Mucosa of rectum (tissue), 2 donors: ENCODE results near the gene MAZ.
"Not testable (repeated sequence)": the region's sequence is repeated elsewhere in the genome, so short reads cannot be mapped to it uniquely, and the experiment has no call there.

Experiments used
- H3K27ac ChIP-seq, 2 donors: one replicate each; pipeline ENCODE4 v1.7.0; 2013; ENCODE audit warnings: inconsistent platforms in 2 of 2, low read depth in 2 of 2, low read length in 2 of 2
- H3K27me3 ChIP-seq, 2 donors: one replicate each; pipeline ENCODE4 v1.7.0; 2013; ENCODE audit warnings: low read length in 2 of 2; ENCODE audit not compliant: control insufficient read depth in 2 of 2, insufficient read depth in 2 of 2
- H3K36me3 ChIP-seq, 2 donors: one replicate each; pipeline ENCODE4 v1.7.0; 2013; ENCODE audit warnings: low read length in 2 of 2; ENCODE audit not compliant: control insufficient read depth in 2 of 2, insufficient read depth in 2 of 2
- H3K4me1 ChIP-seq, 2 donors: one replicate each; pipeline ENCODE4 v1.7.0; 2013; ENCODE audit warnings: low read length in 2 of 2, mild to moderate bottlenecking in 1 of 2; ENCODE audit not compliant: control insufficient read depth in 2 of 2, insufficient read depth in 2 of 2
- H3K4me3 ChIP-seq, 2 donors: one replicate each; pipeline ENCODE4 v1.7.0; 2013; ENCODE audit warnings: low read length in 2 of 2
- H3K9ac ChIP-seq, 2 donors: one replicate each; pipeline ENCODE4 v1.7.0; 2013; ENCODE audit warnings: low read length in 2 of 2, low read depth in 1 of 2, mild to moderate bottlenecking in 1 of 2
- H3K9me3 ChIP-seq, 2 donors: one replicate each; pipeline ENCODE4 v1.7.0; 2013; ENCODE audit warnings: low read length in 2 of 2; ENCODE audit not compliant: control insufficient read depth in 2 of 2
- donor health status: healthy.
- donor health status: Normal muscosa, but diverticular disease.

MAZ gene

GRCh38 chr16:29767062-29767461 is 39.3 kb upstream of the MAZ start:
- H3K36me3 ChIP-seq, result no peaks in the 10 kb centered on the region
- H3K4me3 ChIP-seq, result no peak overlapping the region
- no peaks in the 10 kb centered on the region for H3K9me3 ChIP-seq
- no peaks in the 10 kb centered on the region for H3K27me3 ChIP-seq
- peaks cover 12 to 23% of the 10 kb centered on the region in 2 donors for H3K4me1 ChIP-seq
- H3K27ac ChIP-seq, result no peak overlapping the region
- H3K9ac ChIP-seq, result no peak overlapping the region

- no peaks in the 10 kb centered on the region for H3K36me3 ChIP-seq
- H3K27me3 ChIP-seq, result no peaks in the 10 kb centered on the region
- H3K27ac ChIP-seq, result no peak overlapping the region
- H3K4me3 ChIP-seq, result no peak overlapping the region
- no peak overlapping the region for H3K9ac ChIP-seq
- no peaks in the 10 kb centered on the region for H3K9me3 ChIP-seq
- peaks cover 11 to 21% of the 10 kb centered on the region in 2 donors for H3K4me1 ChIP-seq
Measured at GRCh38 chr16:29769507-29769906, 36.8 kb upstream of the MAZ start.

- H3K27ac ChIP-seq, result peak overlapping the region in 1 of 2 donors; percentile 52
- no peak overlapping the region for H3K4me3 ChIP-seq
- no peaks in the 10 kb centered on the region for H3K27me3 ChIP-seq
- no peaks in the 10 kb centered on the region for H3K9me3 ChIP-seq
- H3K36me3 ChIP-seq, result no peaks in the 10 kb centered on the region
- peaks cover 5 to 15% of the 10 kb centered on the region in 2 donors for H3K4me1 ChIP-seq
- H3K9ac ChIP-seq, result no peak overlapping the region
Measured at GRCh38 chr16:29770250-29770929, 35.9 kb upstream of the MAZ start.

DNA sequence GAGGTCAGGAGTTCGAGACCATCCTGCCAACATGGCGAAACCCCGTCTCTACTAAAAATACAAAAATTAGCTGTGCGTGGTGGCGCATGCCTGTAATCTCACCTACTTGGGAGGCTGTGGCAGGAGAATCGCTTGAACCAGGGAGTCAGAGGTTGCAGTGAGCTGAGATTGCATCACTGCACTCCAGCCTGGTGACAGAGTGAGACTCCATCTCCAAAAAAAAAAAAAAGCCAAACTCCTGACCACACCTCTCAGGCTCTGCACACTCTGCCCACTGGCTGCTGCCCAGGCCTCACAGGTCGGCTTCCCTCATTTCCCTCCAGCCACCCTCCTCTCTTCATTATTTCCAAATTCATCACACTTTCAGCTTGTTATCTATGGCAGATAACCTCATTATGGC is 34.0 kb upstream of the MAZ start:
- not testable (repeated sequence) for H3K9me3 ChIP-seq, H3K4me1 ChIP-seq, H3K9ac ChIP-seq, H3K27me3 ChIP-seq, H3K27ac ChIP-seq, H3K36me3 ChIP-seq, H3K4me3 ChIP-seq

DNA sequence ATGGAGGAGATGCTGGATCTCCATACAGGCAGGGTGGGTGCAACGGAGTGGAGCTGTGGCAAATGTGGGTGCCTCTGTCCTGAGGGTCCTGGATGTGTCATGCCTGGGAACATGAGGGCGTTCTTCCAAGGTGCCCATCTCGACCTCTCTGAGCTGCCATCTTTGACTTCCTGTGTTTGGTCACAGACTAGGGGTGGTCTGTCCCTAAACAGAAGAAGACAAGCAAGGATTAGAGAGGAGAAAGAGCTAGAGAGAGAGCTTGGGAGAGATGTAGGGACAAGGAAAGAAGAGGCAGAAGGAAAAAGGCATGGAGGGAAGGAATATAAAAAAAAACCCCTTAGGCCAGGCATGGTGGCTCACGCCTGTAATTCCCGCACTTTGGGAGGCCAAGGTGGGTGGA is 31.6 kb upstream of the MAZ start:
- Histone ChIP-seq H3K4me3 (no peak overlapping the region), H3K9me3 (no peaks in the 10 kb centered on the region), H3K27ac (no peak overlapping the region), H3K4me1 (peaks cover 5% of the 10 kb centered on the region in 2 donors), H3K27me3 (no peaks in the 10 kb centered on the region), H3K9ac (no peak overlapping the region), H3K36me3 (no peaks in the 10 kb centered on the region)

DNA sequence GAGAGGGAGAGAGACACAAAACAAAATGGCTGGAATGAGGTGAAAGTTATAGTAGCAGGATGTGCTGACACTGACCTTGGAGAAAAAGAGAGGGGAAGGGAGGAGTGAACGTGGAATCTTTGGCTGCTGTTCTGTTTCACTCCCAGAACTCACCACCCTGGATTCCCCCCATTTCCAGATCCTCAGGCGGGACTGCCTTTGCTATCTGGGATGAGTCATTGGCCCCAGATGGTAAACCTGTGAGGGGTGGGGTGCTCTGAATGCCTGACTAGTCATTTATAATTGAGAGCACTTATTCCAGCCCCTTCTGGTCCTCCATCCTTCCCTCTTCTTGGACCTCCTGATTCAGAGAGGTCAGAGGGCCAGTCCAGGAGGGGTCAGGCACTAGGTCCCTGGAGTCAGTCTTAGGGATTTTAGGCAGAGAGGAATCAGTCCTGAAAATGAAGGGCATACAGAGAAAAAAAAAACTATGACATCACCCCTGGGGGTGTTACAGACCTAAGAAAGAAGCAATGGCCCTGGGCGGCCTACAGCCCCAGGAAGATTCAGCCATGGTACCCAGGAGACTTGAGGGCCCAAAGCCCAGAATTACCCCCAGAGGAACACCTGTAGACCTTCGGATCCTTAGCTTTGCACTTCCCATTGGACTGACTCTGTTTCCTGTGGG is 30.5 kb upstream of the MAZ start:
- Histone ChIP-seq H3K4me1 (no peaks in the 10 kb centered on the region), H3K36me3 (peaks cover 0 to 2% of the 10 kb centered on the region in 2 donors), H3K9ac (no peak overlapping the region), H3K9me3 (no peaks in the 10 kb centered on the region), H3K27me3 (no peaks in the 10 kb centered on the region), H3K27ac (peak overlapping the region; percentile 7 to 23), H3K4me3 (no peak overlapping the region)

DNA sequence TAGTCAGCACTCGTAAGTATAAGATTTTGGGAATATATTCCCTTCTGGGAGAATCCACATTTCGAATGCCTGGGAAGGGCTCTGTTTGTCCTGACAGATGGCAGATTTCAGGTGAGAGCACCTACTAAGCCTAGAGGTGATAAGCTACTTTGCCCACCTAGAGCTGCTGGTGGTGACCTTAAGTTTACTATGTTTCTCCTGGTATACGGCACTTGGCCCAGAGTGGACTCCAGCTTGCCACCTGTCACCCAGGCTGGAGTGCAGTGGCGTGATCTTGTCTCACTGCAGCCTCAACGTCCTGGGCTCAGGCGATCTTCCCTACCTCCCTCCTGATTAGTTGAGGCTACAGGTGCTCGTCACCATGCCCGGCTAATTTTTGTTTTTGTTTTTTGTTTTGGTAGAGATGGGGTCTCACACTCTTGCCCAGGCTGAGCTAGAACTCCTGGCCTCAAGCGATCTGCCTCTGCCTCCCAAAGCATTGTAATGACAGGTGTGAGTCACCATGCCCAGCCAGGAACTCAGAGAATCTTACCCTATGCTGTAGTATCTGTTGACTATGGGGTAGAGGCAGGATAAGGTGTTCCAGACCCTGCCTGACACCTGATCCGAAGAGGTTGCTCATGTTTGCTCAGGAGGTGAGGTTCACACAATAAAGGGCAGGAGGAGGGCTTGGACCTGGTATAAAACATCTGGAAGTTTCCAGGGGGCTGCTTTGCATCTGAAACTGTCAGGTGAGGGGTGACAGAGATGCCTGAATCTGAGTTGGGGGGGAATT is 28.6 kb upstream of the MAZ start, which contains the start of gene ZG16:
TSS of gene ZG16 (plus strand) at position 681 of the 775 bp plus-strand sequence. CDS start 1,011 bp downstream, outside the sequence.
- Histone ChIP-seq H3K27me3 (no peaks in the 10 kb centered on the region), H3K9ac (peak within 1 kb of the TSS in 1 of 2 donors; percentile 60), H3K9me3 (no peaks in the 10 kb centered on the region), H3K4me1 (no peaks in the 10 kb centered on the region), H3K4me3 (peak within 1 kb of the TSS; percentile 11 to 49), H3K27ac (peak within 1 kb of the TSS; percentile 41 to 75), H3K36me3 (peaks cover 0 to 5% of the 10 kb centered on the region in 2 donors)

GRCh38 chr16:29779474-29779873 is 26.9 kb upstream of the MAZ start:
- H3K9me3 ChIP-seq, result no peaks in the 10 kb centered on the region
- H3K36me3 ChIP-seq, result peaks cover 0 to 5% of the 10 kb centered on the region in 2 donors
- H3K27me3 ChIP-seq, result no peaks in the 10 kb centered on the region

DNA sequence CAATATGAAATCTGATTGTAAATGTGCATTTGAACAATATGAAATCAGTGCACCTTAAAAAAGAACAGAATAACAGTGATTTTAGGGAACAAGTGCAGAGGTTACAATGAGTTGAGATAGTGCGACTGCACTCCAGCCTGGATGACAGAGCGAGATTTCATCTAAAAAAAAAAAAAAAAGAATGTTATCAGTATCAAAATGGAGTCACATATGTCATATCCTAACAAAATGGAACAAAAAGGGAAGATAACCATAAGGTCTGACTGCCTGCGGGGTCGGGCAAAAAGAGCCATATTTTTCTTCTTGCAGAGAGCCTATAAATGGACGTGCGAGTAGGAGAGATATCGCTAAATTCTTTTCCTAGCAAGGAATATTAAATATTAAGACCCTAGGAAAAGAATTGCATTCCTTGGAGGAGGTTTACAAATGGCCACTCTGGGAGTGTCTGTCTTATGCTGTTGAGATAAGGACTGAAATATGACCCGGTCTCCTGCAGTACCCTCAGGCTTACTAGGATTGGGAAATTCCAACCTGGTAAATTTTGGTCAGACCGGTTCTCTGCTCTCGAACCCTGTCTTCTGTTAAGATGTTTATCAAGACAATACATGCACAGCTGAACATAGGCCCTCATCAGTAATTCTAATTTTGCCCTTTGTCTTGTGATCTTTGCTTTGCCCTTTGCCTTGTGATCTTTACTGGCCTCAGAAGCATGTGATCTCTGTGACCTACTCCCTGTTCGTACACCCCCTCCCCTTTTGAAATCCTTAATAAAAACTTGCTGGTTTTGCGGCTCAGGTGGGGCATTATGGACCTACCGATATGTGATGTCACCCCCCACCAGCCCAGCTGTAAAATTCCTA is 23.0 kb upstream of the MAZ start:
- H3K27ac ChIP-seq, H3K4me3 ChIP-seq, H3K9ac ChIP-seq: not testable (repeated sequence)

More at GRCh38 chr16:29779474-29779873, 26.9 kb upstream of the MAZ start:
- Histone ChIP-seq H3K9ac (peak overlapping the region in 1 of 2 donors; percentile 60), H3K4me3 (peak overlapping the region; percentile 11 to 49), H3K4me1 (no peaks in the 10 kb centered on the region), H3K27ac (peak overlapping the region; percentile 3 to 75)

More for the DNA sequence above, 23.0 kb upstream of the MAZ start:
- H3K27me3 ChIP-seq, H3K36me3 ChIP-seq, H3K4me1 ChIP-seq, H3K9me3 ChIP-seq: not testable (repeated sequence)
